Smooth muscle cell (in vitro differentiated cells): Measurements from ENCODE around the gene SMYD3. TPM values are rescaled to one million over a fixed set of nuclear protein-coding genes. Genes with fewer than 3 reads are reported as not detected.
"Not testable (repeated sequence)": the region's sequence is repeated elsewhere in the genome, so short reads cannot be mapped to it uniquely, and the experiment has no call there.

ENCODE experiments used
- DNase-seq: peaks from one replicate; lab custom pipeline; 2025; ENCODE audit not compliant: unreplicated experiment; lab: John Stamatoyannopoulos, UW
- H2AFZ ChIP-seq: fragments of 200-600 bp; sonication (generic); 2 replicates; pipeline ENCODE4 v1.6.0; 2016; ENCODE audit warnings: antibody characterized with exemption, low read depth, mild to moderate bottlenecking
- H3F3A ChIP-seq: fragments of 200-600 bp; sonication (generic); 2 replicates; pipeline ENCODE4 v1.6.0; 2017; ENCODE audit warnings: antibody characterized with exemption, low read depth
- H3K27ac ChIP-seq: fragments of 200-600 bp; sonication (generic); 2 replicates; pipeline ENCODE4 v1.5.1; 2016; ENCODE audit warnings: low read depth, mild to moderate bottlenecking
- H3K27me3 ChIP-seq: fragments of 200-600 bp; sonication (generic); 2 replicates; pipeline ENCODE4 v1.6.1; 2016; ENCODE audit warnings: low read depth, mild to moderate bottlenecking
- H3K36me3 ChIP-seq: fragments of 200-600 bp; sonication (generic); 2 replicates; pipeline ENCODE4 v1.5.1; 2016; ENCODE audit warnings: low read depth
- H3K4me1 ChIP-seq: fragments of 200-600 bp; sonication (generic); 2 replicates; pipeline ENCODE4 v1.5.1; 2016; ENCODE audit warnings: low read depth
- H3K4me2 ChIP-seq: fragments of 200-600 bp; sonication (generic); 2 replicates; pipeline ENCODE4 v1.6.0; 2016; ENCODE audit warnings: mild to moderate bottlenecking
- H3K4me3 ChIP-seq: fragments of 200-600 bp; sonication (generic); 2 replicates; pipeline ENCODE4 v1.5.1; 2016; ENCODE audit warnings: mild to moderate bottlenecking
- H3K79me2 ChIP-seq: fragments of 200-600 bp; sonication (generic); 2 replicates; pipeline ENCODE4 v1.6.0; 2016; ENCODE audit warnings: low read depth, mild to moderate bottlenecking
- H3K9ac ChIP-seq: fragments of 200-600 bp; sonication (generic); 2 replicates; pipeline ENCODE4 v1.6.0; 2016; ENCODE audit warnings: low read depth
- H3K9me3 ChIP-seq: fragments of 200-600 bp; sonication (generic); replicated peaks from 2 replicates; pipeline ENCODE4 v1.5.1; 2016; ENCODE audit warnings: low read depth
- H4K20me1 ChIP-seq: fragments of 200-600 bp; sonication (generic); 2 replicates; pipeline ENCODE4 v1.6.0; 2016; ENCODE audit warnings: low read depth
- WGBS: methylation state at CpG from one replicate; pipeline ENCODE4 v1.1.7; 2016; ENCODE audit warnings: low lambda C conversion rate; 5-methylcytosine and 5-hydroxymethylcytosine counted together
- polyA plus RNA-seq: library from polyadenylated mRNA; unstranded; fragments of >200 nt; fragmentation: Nextera tagmentation; extraction: Ambion mirVana; gene quantifications from 2 replicates; pipeline ENCODE4 v1.2.1, GENCODE V29; 2016
- total RNA-seq: library from RNA; depleted of rRNA; stranded (reverse); fragments of >200 nt; gene quantifications from 2 replicates; pipeline ENCODE4 v1.2.3, GENCODE V29; 2014
- TF ChIP-seq, protein P1 (sequence below): fragments of 200-600 bp; sonication (generic); IDR thresholded peaks from 2 replicates; pipeline ENCODE4 v1.5.1; 2017; ENCODE audit warnings: borderline replicate concordance, mild to moderate bottlenecking, antibody characterized with exemption; ENCODE audit not compliant: insufficient read depth, poor library complexity, severe bottlenecking

The SMYD3 gene
- total and polyA plus RNA-seq, 2 experiments from 2014 or later: 162 to 301 TPM

DNA sequence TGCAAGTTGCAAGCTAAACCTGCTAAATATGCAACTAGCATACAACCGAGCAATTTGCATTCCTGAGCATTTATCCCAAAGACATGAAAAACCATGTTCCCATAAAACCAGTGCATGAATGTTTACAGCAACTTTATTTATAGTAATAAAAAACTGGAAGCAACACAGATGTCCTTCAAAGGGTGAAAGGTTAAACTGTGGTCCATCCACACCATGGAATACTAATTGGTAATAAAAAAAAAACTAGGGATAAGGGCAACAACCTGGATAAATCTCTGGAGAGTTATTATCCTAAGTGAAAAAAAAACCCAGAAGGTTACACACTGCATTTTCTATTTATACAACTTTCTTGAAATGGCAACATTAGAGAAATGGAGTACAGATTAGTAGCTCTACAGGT, 474.1 kb downstream of the SMYD3 start:
- Histone ChIP-seq H3K4me2 (no peak overlapping the region), H3K27ac (no peak overlapping the region), H4K20me1 (peaks cover 6% of the 10 kb centered on the region), H3K79me2 (no peaks in the 10 kb centered on the region), H3F3A (no peaks in the 10 kb centered on the region), H3K27me3 (no peaks in the 10 kb centered on the region), H3K4me3 (no peak overlapping the region), H3K9ac (no peak overlapping the region), H3K4me1 (no peaks in the 10 kb centered on the region), H3K36me3 (no peaks in the 10 kb centered on the region), H2AFZ (no peak overlapping the region), H3K9me3 (no peaks in the 10 kb centered on the region)
- DNase-seq: no peak
- WGBS: 62% methylated on average over 1 of the region's 1 CpG
- TF ChIP-seq, protein P1, sequence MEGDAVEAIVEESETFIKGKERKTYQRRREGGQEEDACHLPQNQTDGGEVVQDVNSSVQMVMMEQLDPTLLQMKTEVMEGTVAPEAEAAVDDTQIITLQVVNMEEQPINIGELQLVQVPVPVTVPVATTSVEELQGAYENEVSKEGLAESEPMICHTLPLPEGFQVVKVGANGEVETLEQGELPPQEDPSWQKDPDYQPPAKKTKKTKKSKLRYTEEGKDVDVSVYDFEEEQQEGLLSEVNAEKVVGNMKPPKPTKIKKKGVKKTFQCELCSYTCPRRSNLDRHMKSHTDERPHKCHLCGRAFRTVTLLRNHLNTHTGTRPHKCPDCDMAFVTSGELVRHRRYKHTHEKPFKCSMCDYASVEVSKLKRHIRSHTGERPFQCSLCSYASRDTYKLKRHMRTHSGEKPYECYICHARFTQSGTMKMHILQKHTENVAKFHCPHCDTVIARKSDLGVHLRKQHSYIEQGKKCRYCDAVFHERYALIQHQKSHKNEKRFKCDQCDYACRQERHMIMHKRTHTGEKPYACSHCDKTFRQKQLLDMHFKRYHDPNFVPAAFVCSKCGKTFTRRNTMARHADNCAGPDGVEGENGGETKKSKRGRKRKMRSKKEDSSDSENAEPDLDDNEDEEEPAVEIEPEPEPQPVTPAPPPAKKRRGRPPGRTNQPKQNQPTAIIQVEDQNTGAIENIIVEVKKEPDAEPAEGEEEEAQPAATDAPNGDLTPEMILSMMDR: no peak

DNA sequence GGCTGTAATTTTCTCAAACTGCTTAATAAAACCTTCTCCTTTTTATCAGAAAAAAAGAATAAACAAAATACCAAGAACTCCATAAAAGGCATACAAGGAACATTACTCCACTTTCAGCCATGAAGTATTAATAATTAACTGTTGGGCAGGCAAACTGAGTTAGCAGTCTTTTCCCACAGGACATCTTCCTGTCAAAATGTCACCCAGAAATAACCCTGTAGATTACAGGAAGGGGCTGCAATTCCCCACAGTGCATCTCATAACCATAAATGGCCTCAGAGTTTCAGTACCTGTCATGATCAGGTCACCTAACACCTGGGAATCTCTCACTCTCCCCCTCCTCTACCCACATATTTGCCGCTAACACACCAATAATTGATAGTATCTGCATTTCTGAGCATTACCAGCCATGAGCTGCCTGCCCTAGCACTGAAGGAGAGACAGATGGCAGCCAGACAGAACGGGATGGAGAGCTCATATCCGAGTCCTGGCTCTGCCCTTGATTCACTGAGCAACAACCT, 475.0 kb downstream of the SMYD3 start:
- Histone ChIP-seq H3K4me3 (peak overlapping the region; percentile 8), H3K27ac (no peak overlapping the region), H3K9ac (no peak overlapping the region), H3K79me2 (no peaks in the 10 kb centered on the region), H3K4me2 (no peak overlapping the region), H2AFZ (no peak overlapping the region), H3K27me3 (no peaks in the 10 kb centered on the region), H3K36me3 (no peaks in the 10 kb centered on the region), H4K20me1 (peaks cover 12% of the 10 kb centered on the region), H3K9me3 (no peaks in the 10 kb centered on the region), H3K4me1 (no peaks in the 10 kb centered on the region), H3F3A (no peaks in the 10 kb centered on the region)
- no peak for DNase-seq
- WGBS: 88% methylated on average over 3 of the region's 3 CpGs
- TF ChIP-seq, protein P1: no peak

DNA sequence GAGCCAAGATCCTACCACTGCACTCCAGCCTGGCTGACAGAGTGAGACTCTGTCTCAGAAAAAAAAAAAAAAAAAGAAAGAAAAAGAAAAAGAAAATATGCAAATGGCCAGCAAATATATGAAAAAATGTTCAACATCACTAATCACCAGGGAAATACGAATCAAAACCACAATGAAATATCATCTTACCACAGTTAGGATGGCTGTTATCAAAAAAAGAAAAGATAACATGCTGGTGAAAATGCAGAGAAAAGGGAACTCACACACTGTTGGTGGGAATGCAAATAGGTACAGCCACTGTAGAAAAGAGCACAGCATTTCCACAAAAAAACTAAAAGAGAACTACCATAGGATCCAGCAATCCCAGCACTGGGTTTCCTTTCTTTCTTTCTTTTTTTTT, 477.5 kb downstream of the SMYD3 start:
- Histone ChIP-seq H3F3A (no peaks in the 10 kb centered on the region), H3K9ac (no peak overlapping the region), H3K4me2 (no peak overlapping the region), H3K79me2 (no peaks in the 10 kb centered on the region), H3K4me1 (no peaks in the 10 kb centered on the region), H3K27me3 (no peaks in the 10 kb centered on the region), H3K9me3 (no peaks in the 10 kb centered on the region), H3K36me3 (no peaks in the 10 kb centered on the region), H3K27ac (no peak overlapping the region), H2AFZ (no peak overlapping the region), H3K4me3 (no peak overlapping the region), H4K20me1 (peaks cover 29% of the 10 kb centered on the region)
- TF ChIP-seq, protein P1: no peak
- no peak for DNase-seq
- WGBS: 92% methylated on average over 1 of the region's 1 CpG

DNA sequence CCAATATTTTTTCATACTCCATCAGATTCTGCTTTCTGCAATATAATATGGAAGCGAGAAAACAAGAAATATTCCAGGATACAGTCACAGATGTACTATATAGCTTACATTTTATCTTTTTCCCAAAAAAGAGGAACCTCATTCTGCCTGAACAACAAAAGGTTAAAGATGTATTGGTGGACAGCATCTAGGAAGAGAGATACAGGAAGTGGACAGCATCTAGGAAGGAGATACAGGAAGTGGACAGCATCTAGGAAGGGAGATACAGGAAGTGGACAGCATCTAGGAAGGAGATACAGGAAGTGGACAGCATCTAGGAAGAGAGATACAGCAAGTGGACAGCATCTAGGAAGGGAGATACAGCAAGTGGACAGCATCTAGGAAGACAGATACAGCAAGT, 483.0 kb downstream of the SMYD3 start:
- H3K9me3 ChIP-seq, H3K4me2 ChIP-seq, H3K4me3 ChIP-seq, H3K27ac ChIP-seq, H3K9ac ChIP-seq, H2AFZ ChIP-seq, DNase-seq, H3K4me1 ChIP-seq, H3K27me3 ChIP-seq, H3K36me3 ChIP-seq, H3K79me2 ChIP-seq, H3F3A ChIP-seq: not testable (repeated sequence)
- WGBS: 100% methylated on average over 1 of the region's 1 CpG
- H4K20me1 ChIP-seq: peaks cover 28% of the 10 kb centered on the region
